HepG2 (cell line): ENCODE data around the gene AP3B2. TPM values are rescaled to one million over a fixed set of nuclear protein-coding genes. Genes with fewer than 3 reads are reported as not detected.

Source experiments
- DBP ChIP-seq: sonication (generic); formaldehyde crosslinking; IDR thresholded peaks from 2 replicates; pipeline ENCODE4 v1.4.0; 2020; ENCODE audit warnings: missing genetic modification reagents; ENCODE audit errors: not compliant biosample characterization
- EHMT2 ChIP-seq: fragments of 200-600 bp; sonication (generic); IDR thresholded peaks from 2 replicates; pipeline ENCODE4 v1.7.0; 2017; ENCODE audit warnings: antibody characterized with exemption, low read depth, low read length, borderline replicate concordance
- ELF3 ChIP-seq: IDR thresholded peaks from 2 replicates; pipeline ENCODE4 v1.6.1; 2016; ENCODE audit warnings: missing genetic modification reagents, missing compliant biosample characterization
- GABPA ChIP-seq, 2 experiments: IDR thresholded peaks; 2 replicates each; pipeline ENCODE4 v1.6.1; 2011 to 2016; ENCODE audit warnings: low read depth in 2 of 2, low read length in 1 of 2, missing biosample characterization in 1 of 2, missing genetic modification characterization in 1 of 2
- HDAC2 ChIP-seq: sonication (generic); formaldehyde crosslinking; IDR thresholded peaks from 2 replicates; pipeline ENCODE4 v1.4.0; 2020; ENCODE audit warnings: missing genetic modification reagents
- HNRNPUL1 ChIP-seq: fragments of 200-400 bp; formaldehyde crosslinking; IDR thresholded peaks from 2 replicates; pipeline ENCODE4 v1.6.1; 2017; ENCODE audit warnings: low read depth, mild to moderate bottlenecking, low read length, moderate library complexity
- MIER2 ChIP-seq: IDR thresholded peaks from 2 replicates; pipeline ENCODE4 v1.6.1; 2016; ENCODE audit warnings: missing biosample characterization, missing genetic modification reagents
- MLLT10 ChIP-seq: sonication (generic); formaldehyde crosslinking; IDR thresholded peaks from 2 replicates; pipeline ENCODE4 v1.4.0; 2020; ENCODE audit warnings: missing genetic modification reagents
- MTF2 ChIP-seq: sonication (generic); formaldehyde crosslinking; IDR thresholded peaks from 2 replicates; pipeline ENCODE4 v1.5.0; 2020; ENCODE audit warnings: missing genetic modification reagents, borderline replicate concordance
- NFKBIZ ChIP-seq: IDR thresholded peaks from 2 replicates; pipeline ENCODE4 v1.6.1; 2018; ENCODE audit warnings: missing genetic modification reagents, missing compliant biosample characterization
- NONO ChIP-seq, 2 experiments: fragments of 450-650 bp in 1 of 2; sonication (generic) in 1 of 2; formaldehyde crosslinking in 1 of 2; IDR thresholded peaks in 1 of 2; conservative IDR thresholded peaks in 1 of 2; 2 replicates each; pipeline versions ENCODE4 v1.6.1 to v1.8.0; 2017 to 2022; ENCODE audit warnings: mild to moderate bottlenecking in 1 of 2, missing genetic modification reagents in 1 of 2, moderate library complexity in 1 of 2
- NR1H2 ChIP-seq: sonication (generic); formaldehyde crosslinking; IDR thresholded peaks from 2 replicates; pipeline ENCODE4 v1.8.1; 2022; ENCODE audit warnings: low read depth, missing genetic modification reagents, borderline replicate concordance
- RARG ChIP-seq: sonication (generic); formaldehyde crosslinking; IDR thresholded peaks from 2 replicates; pipeline ENCODE4 v1.4.0; 2020; ENCODE audit warnings: low read depth, mild to moderate bottlenecking, missing genetic modification reagents
- RBM39 ChIP-seq: fragments of 200-400 bp; formaldehyde crosslinking; IDR thresholded peaks from one replicate; pipeline ENCODE4 v1.6.1; 2018; ENCODE audit warnings: antibody characterized with exemption, mild to moderate bottlenecking, low read depth, low read length; ENCODE audit not compliant: poor library complexity, severe bottlenecking
- RORA ChIP-seq: sonication (generic); formaldehyde crosslinking; IDR thresholded peaks from 2 replicates; pipeline ENCODE4 v1.5.0; 2020; ENCODE audit warnings: mild to moderate bottlenecking, missing genetic modification reagents, moderate library complexity
- SNAPC2 ChIP-seq: sonication (generic); formaldehyde crosslinking; IDR thresholded peaks from 2 replicates; pipeline ENCODE4 v1.8.1; 2022; ENCODE audit warnings: mild to moderate bottlenecking, missing genetic modification reagents
- TAF15 ChIP-seq: fragments of 200-400 bp; formaldehyde crosslinking; IDR thresholded peaks from one replicate; pipeline ENCODE4 v1.6.1; 2018; ENCODE audit warnings: mild to moderate bottlenecking, low read depth, low read length; ENCODE audit not compliant: poor library complexity, severe bottlenecking
- XBP1 ChIP-seq: sonication (generic); formaldehyde crosslinking; IDR thresholded peaks from 2 replicates; pipeline ENCODE4 v1.5.0; 2020; ENCODE audit warnings: missing genetic modification reagents
- ZFYVE20 ChIP-seq: sonication (generic); formaldehyde crosslinking; IDR thresholded peaks from 2 replicates; pipeline ENCODE4 v1.8.0; 2023; ENCODE audit warnings: low read depth, mild to moderate bottlenecking, moderate library complexity, missing genetic modification reagents, borderline replicate concordance
- ZKSCAN5 ChIP-seq: sonication (generic); formaldehyde crosslinking; IDR thresholded peaks from 2 replicates; pipeline ENCODE4 v1.5.1; 2020; ENCODE audit warnings: mild to moderate bottlenecking, missing genetic modification reagents
- ZNF160 ChIP-seq: sonication (generic); formaldehyde crosslinking; IDR thresholded peaks from 2 replicates; pipeline ENCODE4 v1.8.0; 2022; ENCODE audit warnings: mild to moderate bottlenecking, inconsistent platforms, missing genetic modification reagents
- ZNF207 ChIP-seq: fragments of 450-650 bp; IDR thresholded peaks from 2 replicates; pipeline ENCODE4 v1.6.1; 2016; ENCODE audit warnings: antibody characterized with exemption, borderline replicate concordance
- ZNF382 ChIP-seq: sonication (generic); formaldehyde crosslinking; IDR thresholded peaks from 2 replicates; pipeline ENCODE4 v1.5.0; 2020; ENCODE audit warnings: missing genetic modification reagents, mild to moderate bottlenecking, borderline replicate concordance
- ZNF546 ChIP-seq: sonication (generic); formaldehyde crosslinking; conservative IDR thresholded peaks from 2 replicates; pipeline ENCODE4 v1.8.1; 2023; ENCODE audit warnings: mild to moderate bottlenecking, missing genetic modification reagents
- ZNF672 ChIP-seq: sonication (generic); formaldehyde crosslinking; IDR thresholded peaks from 2 replicates; pipeline ENCODE4 v1.8.1; 2022; ENCODE audit warnings: missing genetic modification reagents
- ZNF75D ChIP-seq: sonication (generic); formaldehyde crosslinking; IDR thresholded peaks from 2 replicates; pipeline ENCODE4 v1.8.1; 2023; ENCODE audit warnings: missing genetic modification reagents, mild to moderate bottlenecking, borderline replicate concordance
- ZNF83 ChIP-seq: sonication (generic); formaldehyde crosslinking; IDR thresholded peaks from 2 replicates; pipeline ENCODE4 v1.4.0; 2020; ENCODE audit warnings: missing genetic modification reagents, mild to moderate bottlenecking, borderline replicate concordance
- polyA plus RNA-seq, 8 experiments: library from polyadenylated mRNA; depleted of rRNA in 3 of 8; stranded (reverse) in 7 of 8; unstranded in 1 of 8; fragments of >200 nt; fragmentation: Illumina TruSeq in 4 of 8; extraction: Trizol in 4 of 8; gene quantifications; 2 replicates each; pipeline versions ENCODE4 v1.2.1 to v1.2.3, GENCODE V29; 2011 to 2016; ENCODE audit warnings: low read depth in 4 of 8, missing spikeins in 1 of 8, mixed read lengths in 1 of 8; ENCODE audit not compliant: insufficient read depth in 1 of 8
- total RNA-seq, 5 experiments: library from RNA; depleted of rRNA; stranded (reverse); fragments of >200 nt; fragmentation: Illumina TruSeq; extraction: Trizol; gene quantifications; 2 replicates each; pipeline ENCODE4 v1.2.3, GENCODE V29; 2016; ENCODE audit warnings: low read depth in 1 of 5
- TF ChIP-seq, protein P1 (sequence below): sonication (generic); formaldehyde crosslinking; IDR thresholded peaks from 2 replicates; pipeline ENCODE4; 2020; ENCODE audit warnings: missing genetic modification reagents, mild to moderate bottlenecking, borderline replicate concordance

AP3B2 gene
- total and polyA plus RNA-seq, 2 of the 13 experiments (the other 11 are each of a cell fraction or from before 2014, with no cell fraction given) = not detected

- TF ChIP-seq, protein P1, sequence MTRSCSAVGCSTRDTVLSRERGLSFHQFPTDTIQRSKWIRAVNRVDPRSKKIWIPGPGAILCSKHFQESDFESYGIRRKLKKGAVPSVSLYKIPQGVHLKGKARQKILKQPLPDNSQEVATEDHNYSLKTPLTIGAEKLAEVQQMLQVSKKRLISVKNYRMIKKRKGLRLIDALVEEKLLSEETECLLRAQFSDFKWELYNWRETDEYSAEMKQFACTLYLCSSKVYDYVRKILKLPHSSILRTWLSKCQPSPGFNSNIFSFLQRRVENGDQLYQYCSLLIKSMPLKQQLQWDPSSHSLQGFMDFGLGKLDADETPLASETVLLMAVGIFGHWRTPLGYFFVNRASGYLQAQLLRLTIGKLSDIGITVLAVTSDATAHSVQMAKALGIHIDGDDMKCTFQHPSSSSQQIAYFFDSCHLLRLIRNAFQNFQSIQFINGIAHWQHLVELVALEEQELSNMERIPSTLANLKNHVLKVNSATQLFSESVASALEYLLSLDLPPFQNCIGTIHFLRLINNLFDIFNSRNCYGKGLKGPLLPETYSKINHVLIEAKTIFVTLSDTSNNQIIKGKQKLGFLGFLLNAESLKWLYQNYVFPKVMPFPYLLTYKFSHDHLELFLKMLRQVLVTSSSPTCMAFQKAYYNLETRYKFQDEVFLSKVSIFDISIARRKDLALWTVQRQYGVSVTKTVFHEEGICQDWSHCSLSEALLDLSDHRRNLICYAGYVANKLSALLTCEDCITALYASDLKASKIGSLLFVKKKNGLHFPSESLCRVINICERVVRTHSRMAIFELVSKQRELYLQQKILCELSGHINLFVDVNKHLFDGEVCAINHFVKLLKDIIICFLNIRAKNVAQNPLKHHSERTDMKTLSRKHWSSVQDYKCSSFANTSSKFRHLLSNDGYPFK (CRISPR knock-in tag) = 0 out of 2 replicates have a peak, but pooled peaks have one; percentile 28
- 0 out of 2 replicates have a peak, but pooled peaks have one; percentile 58 for TF ChIP-seq ZNF160
- no peak for TF ChIP-seq ZNF382 (CRISPR knock-in tag)
- TF ChIP-seq MIER2 = peak; percentile 98
- TF ChIP-seq RBM39 = no peak
- TF ChIP-seq RARG = no peak
- TF ChIP-seq EHMT2 = peak; percentile 98
- TF ChIP-seq TAF15 = no peak
- TF ChIP-seq NFKBIZ (CRISPR knock-in tag) = peak; percentile 41; the same call in 1 of the 2 replicates
- TF ChIP-seq NR1H2 = no peak
- no peak for TF ChIP-seq MTF2 (CRISPR knock-in tag)
- TF ChIP-seq ZNF546 (CRISPR knock-in tag) = peak; percentile 76; the same call in 1 of the 2 replicates
- TF ChIP-seq RORA (CRISPR knock-in tag) = no peak
- no peak for TF ChIP-seq ZNF83 (CRISPR knock-in tag)
- TF ChIP-seq NONO (IDR thresholded peaks at IDR 0.05) = no peak
- no peak for TF ChIP-seq NONO (CRISPR knock-in tag; conservative IDR thresholded peaks at IDR 0.05)
- TF ChIP-seq ELF3 (CRISPR knock-in tag) = peak; percentile 71
- TF ChIP-seq XBP1 (CRISPR knock-in tag) = no peak
- no peak for TF ChIP-seq ZNF75D (CRISPR knock-in tag)
- no peak for TF ChIP-seq ZNF207
- TF ChIP-seq ZKSCAN5 (CRISPR knock-in tag) = no peak
- TF ChIP-seq HNRNPUL1 = no peak
- no peak for TF ChIP-seq ZNF672 (CRISPR knock-in tag)
- TF ChIP-seq MLLT10 (CRISPR knock-in tag) = no peak
- no peak for TF ChIP-seq ZFYVE20 (CRISPR knock-in tag)
- no peak for TF ChIP-seq GABPA (IDR thresholded peaks at IDR 0.05; ENCODE audit: low read depth, low read length)
- TF ChIP-seq GABPA (CRISPR knock-in tag; IDR thresholded peaks at IDR 0.05; ENCODE audit: low read depth) = no peak
- peak; percentile 59; the same call in 1 of the 2 replicates for TF ChIP-seq HDAC2 (CRISPR knock-in tag)
- TF ChIP-seq SNAPC2 (CRISPR knock-in tag) = peak; percentile 72; the same call in 1 of the 2 replicates
- no peak for TF ChIP-seq DBP
Observed at GRCh38 chr15:82663186-82663600, 46.5 kb downstream of the AP3B2 start (continued).
